HG03378 (cell line): ENCODE results near the gene CD40LG.

Experiments
- ATAC-seq: cut with Tn5 transposase; IDR thresholded peaks from one replicate; pipeline ENCODE4 v1.9.1; 2021; ENCODE audit warnings: mild to moderate bottlenecking, moderate library complexity; ENCODE audit not compliant: unreplicated experiment

Gene CD40LG

GRCh38 chrX:136646602-136647239 is 1.2 kb upstream of the CD40LG start:
- no peak for ATAC-seq

GRCh38 chrX:136650811-136651210 is 2.9 kb downstream of the CD40LG start:
- no peak for ATAC-seq

GRCh38 chrX:136652822-136653723 is 5.1 kb downstream of the CD40LG start:
- ATAC-seq = no peak

- no peak for ATAC-seq
Measured at GRCh38 chrX:136656361-136656964, 8.5 kb downstream of the CD40LG start.

GRCh38 chrX:136658151-136658550 is 10.2 kb downstream of the CD40LG start:
- ATAC-seq = no peak

- ATAC-seq = no peak
Measured at GRCh38 chrX:136659174-136659573, 11.2 kb downstream of the CD40LG start.

- ATAC-seq = no peak
Measured at GRCh38 chrX:136660896-136661295, 12.9 kb downstream of the CD40LG start.

- ATAC-seq = no peak
Measured at GRCh38 chrX:136662104-136662503, 14.1 kb downstream of the CD40LG start.

GRCh38 chrX:136662976-136663375 is 15.0 kb downstream of the CD40LG start:
- no peak for ATAC-seq

- peak; percentile 73 for ATAC-seq
Measured at GRCh38 chrX:136665258-136665900, 17.4 kb downstream of the CD40LG start.

- peak; percentile 28 for ATAC-seq
Measured at GRCh38 chrX:136666088-136666487, 18.1 kb downstream of the CD40LG start.

- ATAC-seq = no peak
Measured at GRCh38 chrX:136667446-136668168, 19.6 kb downstream of the CD40LG start.

- peak; percentile 39 for ATAC-seq
Measured at GRCh38 chrX:136671006-136671610, 23.1 kb downstream of the CD40LG start.

GRCh38 chrX:136674270-136674985 is 26.5 kb downstream of the CD40LG start:
- no peak for ATAC-seq

- no peak for ATAC-seq
Measured at GRCh38 chrX:136679531-136679930, 31.6 kb downstream of the CD40LG start.

- no peak for ATAC-seq
Measured at GRCh38 chrX:136684120-136684519, 36.2 kb downstream of the CD40LG start.

GRCh38 chrX:136687457-136687856 is 39.5 kb downstream of the CD40LG start:
- no peak for ATAC-seq

- no peak for ATAC-seq
Measured at GRCh38 chrX:136689436-136689835, 41.5 kb downstream of the CD40LG start.

GRCh38 chrX:136691028-136691809 is 43.3 kb downstream of the CD40LG start:
- ATAC-seq = no peak
